ENCODE measurements around the gene CARMIL1.
"Not testable (repeated sequence)": the region's sequence is repeated elsewhere in the genome, so short reads cannot be mapped to it uniquely, and the experiment has no call there.

DNA sequence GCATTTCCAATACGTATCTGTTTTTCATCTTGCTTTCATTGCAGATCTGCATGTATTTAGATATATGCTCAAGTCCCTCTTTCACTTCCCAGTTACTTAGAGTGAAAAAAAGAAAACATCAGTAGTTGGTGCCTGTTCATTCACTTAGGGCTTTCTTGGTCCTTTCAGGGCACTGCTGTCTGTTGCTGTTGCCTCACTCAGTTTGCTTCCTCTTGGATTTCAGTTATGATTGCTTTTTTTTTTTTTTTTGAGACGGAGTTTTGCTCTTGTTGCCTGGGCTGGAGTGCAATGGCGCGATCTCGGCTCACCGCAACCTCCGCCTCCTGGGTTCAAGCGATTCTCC lies 19.3 kb downstream of the CARMIL1 start:
- TF ChIP-seq POU2F2, POLR2A (IDR thresholded peaks at IDR 0.05; ENCODE audit: low read depth, low read length): not testable (repeated sequence)
